HTR-8/SVneo (cell line): ENCODE results near the gene NEK9.
"Not testable (repeated sequence)": the region's sequence is repeated elsewhere in the genome, so short reads cannot be mapped to it uniquely, and the experiment has no call there.

Experiments
- DNase-seq: peaks from one replicate; pipeline ENCODE4 v3.0.0; 2011; ENCODE audit warnings: low spot score, mixed read lengths; ENCODE audit not compliant: insufficient read length
- FAIRE-seq: peaks from 2 replicates; lab custom pipeline; 2011; peaks lifted over from hg19 to GRCh38; lab: Jason Lieb, UNC

The NEK9 gene

GRCh38 chr14:75126679-75127473 is at the start of gene NEK9:
NEK9 (minus strand) TSS chr14:75127048; CDS start chr14:75126921, 127 bp downstream.
- FAIRE-seq, result peak; percentile 98

GRCh38 chr14:75176142-75176820 is 49.4 kb upstream of the NEK9 start, which contains the start of gene TMED10:
TMED10 (minus strand) TSS chr14:75176612; CDS start chr14:75176579, 33 bp downstream.
- DNase-seq (peak; percentile 96), FAIRE-seq (no peak)

More at GRCh38 chr14:75126679-75127473, at the start of gene NEK9:
- peak; percentile 99 for DNase-seq

GRCh38 chr14:75175677-75176141 is 48.9 kb upstream of the NEK9 start:
- FAIRE-seq (no peak), DNase-seq (no peak)

- no peak for FAIRE-seq
These were observed 47.2 kb upstream of the NEK9 start for GRCh38 chr14:75174066-75174465.

GRCh38 chr14:75170772-75171171 is 43.9 kb upstream of the NEK9 start:
- DNase-seq (no peak), FAIRE-seq (peak; percentile 48)

More at GRCh38 chr14:75174066-75174465, 47.2 kb upstream of the NEK9 start:
- DNase-seq, result no peak

- FAIRE-seq, result peak; percentile 85
- no peak for DNase-seq
These were observed 41.9 kb upstream of the NEK9 start for GRCh38 chr14:75168586-75169335.

GRCh38 chr14:75167325-75167724 is 40.5 kb upstream of the NEK9 start:
- FAIRE-seq (no peak), DNase-seq (no peak)

GRCh38 chr14:75165586-75166391 is 38.9 kb upstream of the NEK9 start:
- no peak for DNase-seq
- peak; percentile 85 for FAIRE-seq

- DNase-seq, result no peak
- FAIRE-seq, result peak; percentile 28
These were observed 38.0 kb upstream of the NEK9 start for GRCh38 chr14:75164809-75165208.

- FAIRE-seq, result peak; percentile 23
- no peak for DNase-seq
These were observed 36.8 kb upstream of the NEK9 start for GRCh38 chr14:75163677-75164076.

- FAIRE-seq, result peak; percentile 44
These were observed 35.8 kb upstream of the NEK9 start for GRCh38 chr14:75162631-75163030.

GRCh38 chr14:75158843-75159614 is 32.2 kb upstream of the NEK9 start:
- DNase-seq (no peak), FAIRE-seq (peak; percentile 54)

More at GRCh38 chr14:75162631-75163030, 35.8 kb upstream of the NEK9 start:
- DNase-seq, result no peak

GRCh38 chr14:75156901-75157300 is 30.1 kb upstream of the NEK9 start:
- DNase-seq, result no peak
- no peak for FAIRE-seq

GRCh38 chr14:75156111-75156510 is 29.3 kb upstream of the NEK9 start:
- no peak for FAIRE-seq
- no peak for DNase-seq

GRCh38 chr14:75155169-75155568 is 28.3 kb upstream of the NEK9 start:
- no peak for FAIRE-seq
- DNase-seq, result no peak

- FAIRE-seq (no peak), DNase-seq (no peak)
These were observed 26.4 kb upstream of the NEK9 start for GRCh38 chr14:75153295-75153694.

- DNase-seq (no peak), FAIRE-seq (no peak)
These were observed 25.0 kb upstream of the NEK9 start for GRCh38 chr14:75151851-75152250.

GRCh38 chr14:75150637-75151036 is 23.8 kb upstream of the NEK9 start:
- FAIRE-seq, DNase-seq: not testable (repeated sequence)

GRCh38 chr14:75150150-75150549 is 23.3 kb upstream of the NEK9 start:
- DNase-seq (no peak), FAIRE-seq (no peak)
